Naive thymus-derived CD4-positive, alpha-beta T cell (primary cell): Measurements from ENCODE around the gene PDZRN4. TPM values are rescaled to one million over a fixed set of nuclear protein-coding genes. Genes with fewer than 3 reads are reported as not detected.
"Not testable (repeated sequence)": the region's sequence is repeated elsewhere in the genome, so short reads cannot be mapped to it uniquely, and the experiment has no call there.

Source experiments
- ATAC-seq: fragments of 150-1000 bp; cut with Tn5 transposase; 2 replicates; pipeline ENCODE4 v1.10.0; 2021; ENCODE audit warnings: mild to moderate bottlenecking, moderate library complexity
- CTCF ChIA-PET: fragments of 350-600 bp; sonication (Branson Sonifier 250); formaldehyde crosslinking; loops from one replicate; lab custom pipeline; 2021; ENCODE audit warnings: antibody characterized with exemption; lab: Charles Lee
- POLR2A ChIA-PET: fragments of 350-600 bp; sonication (Branson Sonifier 250); formaldehyde crosslinking; loops from one replicate; lab custom pipeline; 2021; ENCODE audit warnings: antibody characterized with exemption, inconsistent platforms; lab: Charles Lee
- DNase-seq, 9 donors: peaks; one replicate each; pipeline versions ENCODE4 v3.0.0 to v3.0.0-alpha.2; 2020 to 2022; ENCODE audit warnings: mixed read lengths in 1 of 9
- H3K27ac ChIP-seq: one replicate; pipeline ENCODE4 v1.7.0; 2013; ENCODE audit warnings: mild to moderate bottlenecking, low read depth, low read length, moderate library complexity
- H3K27me3 ChIP-seq, 2 donors: one replicate each; pipeline ENCODE4 v1.7.0; 2013; ENCODE audit warnings: low read length in 2 of 2, mild to moderate bottlenecking in 2 of 2, moderate library complexity in 2 of 2; ENCODE audit not compliant: control insufficient read depth in 2 of 2, insufficient read depth in 2 of 2
- H3K36me3 ChIP-seq, 3 experiments: 1 replicate in 2 of 3; 2 replicates in 1 of 3; pipeline ENCODE4 v1.7.0; 2013; ENCODE audit warnings: low read length in 3 of 3, mild to moderate bottlenecking in 3 of 3, moderate library complexity in 1 of 3; ENCODE audit not compliant: insufficient read depth in 3 of 3, control insufficient read depth in 2 of 3
- H3K4me1 ChIP-seq, 2 donors: one replicate each; pipeline ENCODE4 v1.7.0; 2013; ENCODE audit warnings: low read length in 2 of 2, mild to moderate bottlenecking in 2 of 2, moderate library complexity in 1 of 2; ENCODE audit not compliant: control insufficient read depth in 2 of 2, insufficient read depth in 2 of 2
- H3K4me3 ChIP-seq: 2 replicates; pipeline ENCODE4 v1.7.0; 2013; ENCODE audit warnings: mild to moderate bottlenecking, low read length
- H3K9me3 ChIP-seq, 3 experiments: 1 replicate in 2 of 3; 2 replicates in 1 of 3; pipeline ENCODE4 v1.7.0; 2013; ENCODE audit warnings: low read length in 3 of 3; ENCODE audit not compliant: control insufficient read depth in 2 of 3
- H3K27ac Mint-ChIP-seq, 9 donors: one replicate each; pipeline ENCODE4 v1.8.0; 2020 to 2022; ENCODE audit warnings: mixed read lengths in 9 of 9, mild to moderate bottlenecking in 8 of 9, moderate library complexity in 5 of 9, inconsistent platforms in 2 of 9
- H3K27me3 Mint-ChIP-seq, 5 donors: one replicate each; pipeline ENCODE4 v1.8.0; 2021 to 2022; ENCODE audit warnings: mixed read lengths in 5 of 5, mild to moderate bottlenecking in 1 of 5
- H3K36me3 Mint-ChIP-seq, 5 donors: one replicate each; pipeline ENCODE4 v1.8.0; 2020 to 2022; ENCODE audit warnings: mixed read lengths in 5 of 5, mild to moderate bottlenecking in 3 of 5, inconsistent platforms in 1 of 5
- H3K4me1 Mint-ChIP-seq, 7 donors: one replicate each; pipeline ENCODE4 v1.8.0; 2020 to 2022; ENCODE audit warnings: mixed read lengths in 7 of 7, mild to moderate bottlenecking in 3 of 7, inconsistent platforms in 1 of 7
- H3K4me3 Mint-ChIP-seq, 10 donors: one replicate each; pipeline ENCODE4 v1.8.0; 2020 to 2022; ENCODE audit warnings: mild to moderate bottlenecking in 10 of 10, mixed read lengths in 10 of 10, moderate library complexity in 6 of 10, inconsistent platforms in 2 of 10
- H3K9me3 Mint-ChIP-seq, 11 donors: one replicate each; pipeline ENCODE4 v1.8.0; 2020 to 2022; ENCODE audit warnings: mixed read lengths in 11 of 11, mild to moderate bottlenecking in 4 of 11, inconsistent platforms in 1 of 11, moderate library complexity in 1 of 11
- intact Hi-C, 2 donors: fragments of 100-400 bp; cut with micrococcal nuclease; formaldehyde crosslinking; loops; one replicate each; pipeline ENCODE4 v1.15.1; 2023
- polyA plus RNA-seq, 2 donors: library from polyadenylated mRNA; unstranded; fragments of 300-500 nt; fragmentation: Illumina TruSeq; gene quantifications; one replicate each; pipeline ENCODE4 v1.2.3, GENCODE V29; 2021
- total RNA-seq, 6 experiments: library from RNA in 5 of 6; stranded (reverse) in 5 of 6; gene quantifications; 1 replicate in 5 of 6; 2 replicates in 1 of 6; pipeline ENCODE4 v1.2.3 and lab custom pipeline; 2021 to 2026

Gene PDZRN4
- total and polyA plus RNA-seq, 7 experiments from 2014 or later: not detected

GRCh38 chr12:41604830-41605229 lies 416.7 kb downstream of the PDZRN4 start:
- Histone ChIP-seq H3K9me3 (no peaks in the 10 kb centered on the region), H3K4me3 (no peak overlapping the region), H3K27ac (no peak overlapping the region), H3K36me3 (no peaks in the 10 kb centered on the region), H3K27me3 (no peaks in the 10 kb centered on the region), H3K4me1 (no peaks in the 10 kb centered on the region)
- intact Hi-C loops: no loop called here
- no peaks in the 10 kb centered on the region for H3K9me3 Mint-ChIP-seq
- no peaks in the 10 kb centered on the region for H3K27me3 Mint-ChIP-seq
- H3K4me1 Mint-ChIP-seq: no peaks in the 10 kb centered on the region
- H3K4me3 Mint-ChIP-seq: no peak overlapping the region
- no peaks in the 10 kb centered on the region for H3K36me3 Mint-ChIP-seq
- H3K27ac Mint-ChIP-seq: no peak overlapping the region
- ChIA-PET POLR2A (no interaction called here), CTCF (no interaction called here)
- DNase-seq: no peak
- ATAC-seq: peak; percentile 58

DNA sequence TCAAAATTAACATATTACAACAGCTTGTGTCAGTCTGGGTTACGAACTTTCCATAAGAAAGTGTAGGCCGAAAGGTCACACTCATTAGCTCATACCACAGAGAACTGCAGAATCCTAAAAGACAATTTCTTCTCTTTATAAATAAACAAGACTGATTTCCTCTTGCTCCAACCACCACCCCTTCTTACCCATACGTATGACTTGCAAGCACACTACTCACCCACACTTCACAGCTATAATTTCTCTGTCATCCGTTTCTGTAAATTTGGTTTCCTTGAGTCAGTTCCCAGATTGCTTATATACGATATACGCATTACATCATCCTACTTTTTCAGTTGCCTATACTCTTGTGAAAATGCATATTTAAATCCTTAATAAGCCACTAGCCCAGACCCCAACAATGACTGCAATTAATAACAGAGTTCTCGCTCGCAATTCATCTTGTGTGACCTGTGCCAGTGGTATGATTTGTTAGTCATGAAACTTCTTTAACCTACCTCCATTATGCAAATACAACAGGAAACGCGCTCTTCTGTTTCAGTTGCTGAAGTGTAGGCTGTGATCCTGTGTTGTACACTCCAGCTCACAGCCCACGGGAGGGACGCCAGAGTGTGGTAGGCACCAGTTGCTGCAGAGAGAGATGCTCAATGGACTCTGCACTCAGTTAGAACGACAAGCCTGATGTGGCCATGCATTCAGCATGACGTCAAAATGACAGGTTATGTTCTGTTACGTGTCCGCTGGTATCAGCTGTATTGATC lies 417.6 kb downstream of the PDZRN4 start:
- Mint-ChIP-seq H3K27me3 (no peaks in the 10 kb centered on the region), H3K4me1 (no peaks in the 10 kb centered on the region), H3K27ac (no peak overlapping the region), H3K36me3 (no peaks in the 10 kb centered on the region), H3K9me3 (peaks cover 0 to 2% (median 0%) of the 10 kb centered on the region in 11 donors), H3K4me3 (no peak overlapping the region)
- no peaks in the 10 kb centered on the region for H3K4me1 ChIP-seq
- ATAC-seq: no peak
- H3K27me3 ChIP-seq: no peaks in the 10 kb centered on the region
- DNase-seq: no peak
- CTCF ChIA-PET: no interaction called here
- no peak overlapping the region for H3K4me3 ChIP-seq
- intact Hi-C loops: no loop called here
- no peaks in the 10 kb centered on the region for H3K36me3 ChIP-seq
- no peaks in the 10 kb centered on the region for H3K9me3 ChIP-seq
- POLR2A ChIA-PET: no interaction called here
- no peak overlapping the region for H3K27ac ChIP-seq

DNA sequence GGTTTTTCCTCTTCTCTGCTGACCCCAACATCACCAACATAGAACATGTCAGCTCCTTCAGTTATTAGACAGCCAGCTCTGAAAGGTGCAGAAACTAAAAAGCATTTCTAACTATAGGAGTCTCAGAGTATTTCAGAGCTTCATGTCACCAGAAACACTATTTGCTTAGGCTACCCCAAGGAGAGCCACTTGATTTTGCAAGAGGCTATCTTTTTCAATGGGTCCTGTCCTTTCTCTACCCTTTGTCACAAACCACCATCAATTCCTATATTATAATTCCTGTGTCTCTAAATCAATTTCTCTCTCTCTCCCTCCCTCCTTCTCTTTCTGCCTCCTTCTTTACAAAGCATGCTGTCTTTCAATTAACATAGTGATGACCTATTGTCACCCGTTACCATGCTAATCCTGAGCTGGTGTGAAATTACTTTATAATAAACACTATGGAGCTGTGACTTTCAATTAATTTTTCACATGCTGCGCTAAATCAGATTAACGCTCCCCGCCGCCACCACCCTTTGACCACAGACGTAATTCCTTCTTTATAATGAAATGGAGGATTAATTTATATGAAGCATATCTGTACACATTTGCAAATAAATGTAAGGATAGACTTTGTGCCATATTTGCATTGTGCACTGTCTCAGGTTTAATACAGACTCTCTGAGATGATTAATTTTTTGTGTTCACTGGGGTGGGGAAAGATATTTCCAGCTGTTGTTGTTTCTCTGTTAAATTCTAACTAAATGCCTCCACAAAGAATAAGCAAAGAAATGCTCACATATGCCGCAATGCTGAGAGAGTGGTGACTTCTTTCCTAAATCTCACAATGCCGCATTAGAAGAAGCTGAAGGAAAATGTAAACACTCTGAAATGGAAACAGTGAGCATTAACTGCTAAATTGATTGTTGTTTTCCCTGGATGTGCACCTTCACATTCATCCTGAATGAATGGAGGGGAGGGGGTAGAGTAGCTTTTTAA lies 418.6 kb downstream of the PDZRN4 start:
- ChIA-PET POLR2A (no interaction called here), CTCF (no interaction called here)
- Histone ChIP-seq H3K27ac (no peak overlapping the region), H3K4me1 (no peaks in the 10 kb centered on the region), H3K4me3 (no peak overlapping the region), H3K27me3 (no peaks in the 10 kb centered on the region), H3K36me3 (no peaks in the 10 kb centered on the region), H3K9me3 (no peaks in the 10 kb centered on the region)
- Mint-ChIP-seq H3K9me3 (peaks cover 0 to 5% (median 0%) of the 10 kb centered on the region in 11 donors), H3K27me3 (no peaks in the 10 kb centered on the region), H3K4me3 (no peak overlapping the region), H3K27ac (no peak overlapping the region), H3K4me1 (no peaks in the 10 kb centered on the region), H3K36me3 (no peaks in the 10 kb centered on the region)
- intact Hi-C loops: no loop called here
- DNase-seq (no peak), ATAC-seq (no peak)

GRCh38 chr12:41612892-41613557 lies 424.9 kb downstream of the PDZRN4 start:
- H3K27ac Mint-ChIP-seq: no peak overlapping the region
- no peak overlapping the region for H3K4me3 ChIP-seq
- DNase-seq (no peak), ATAC-seq (no peak)
- H3K27ac ChIP-seq: no peak overlapping the region
- H3K36me3 Mint-ChIP-seq: no peaks in the 10 kb centered on the region
- no peaks in the 10 kb centered on the region for H3K27me3 Mint-ChIP-seq
- intact Hi-C loops: no loop called here
- peaks cover 0 to 10% (median 2%) of the 10 kb centered on the region in 11 donors for H3K9me3 Mint-ChIP-seq
- H3K4me3 Mint-ChIP-seq: no peak overlapping the region
- no peaks in the 10 kb centered on the region for H3K4me1 ChIP-seq
- H3K9me3 ChIP-seq: no peaks in the 10 kb centered on the region
- POLR2A ChIA-PET: no interaction called here
- H3K27me3 ChIP-seq: no peaks in the 10 kb centered on the region
- H3K36me3 ChIP-seq: no peaks in the 10 kb centered on the region
- H3K4me1 Mint-ChIP-seq: no peaks in the 10 kb centered on the region
- CTCF ChIA-PET: no interaction called here

DNA sequence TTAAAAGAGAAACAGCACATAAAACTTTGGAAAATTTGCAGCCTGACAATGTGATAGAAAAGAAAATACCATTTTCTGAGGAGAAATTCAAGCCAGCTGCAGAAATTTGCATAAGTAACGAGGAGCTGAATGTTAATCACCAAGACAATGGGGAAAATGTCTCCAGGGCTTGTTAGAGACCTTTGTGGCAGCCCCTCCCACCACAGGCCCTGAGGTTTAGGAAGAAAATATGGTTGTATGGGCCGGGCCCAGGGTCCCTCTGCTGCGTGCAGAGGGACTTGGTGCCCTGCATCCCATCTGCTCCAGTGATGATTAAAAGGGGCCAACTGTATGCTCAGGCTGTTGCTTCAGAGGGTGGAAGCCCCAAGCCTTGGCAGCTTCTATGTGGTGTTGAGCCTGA lies 427.1 kb downstream of the PDZRN4 start:
- ATAC-seq, H3K4me3 Mint-ChIP-seq, intact Hi-C loops, DNase-seq, H3K4me3 ChIP-seq, H3K27ac ChIP-seq, POLR2A ChIA-PET, H3K36me3 ChIP-seq, H3K4me1 ChIP-seq, H3K27me3 ChIP-seq, H3K27me3 Mint-ChIP-seq, H3K4me1 Mint-ChIP-seq, H3K36me3 Mint-ChIP-seq, CTCF ChIA-PET, H3K27ac Mint-ChIP-seq, H3K9me3 ChIP-seq: not testable (repeated sequence)
- H3K9me3 Mint-ChIP-seq: peaks cover 0 to 10% (median 2%) of the 10 kb centered on the region in 11 donors

GRCh38 chr12:41619705-41620104 lies 431.6 kb downstream of the PDZRN4 start:
- intact Hi-C loops: no loop called here
- POLR2A ChIA-PET: no interaction called here

More at GRCh38 chr12:41619705-41620104, 431.6 kb downstream of the PDZRN4 start:
- Histone ChIP-seq H3K4me3 (no peak overlapping the region), H3K27ac (no peak overlapping the region), H3K36me3 (no peaks in the 10 kb centered on the region), H3K4me1 (no peaks in the 10 kb centered on the region), H3K27me3 (no peaks in the 10 kb centered on the region), H3K9me3 (no peaks in the 10 kb centered on the region)
- CTCF ChIA-PET: no interaction called here
- Mint-ChIP-seq H3K4me3 (no peak overlapping the region), H3K36me3 (no peaks in the 10 kb centered on the region), H3K9me3 (peaks cover 0 to 6% (median 2%) of the 10 kb centered on the region in 11 donors), H3K27ac (no peak overlapping the region), H3K4me1 (no peaks in the 10 kb centered on the region), H3K27me3 (peaks cover 0 to 14% (median 4%) of the 10 kb centered on the region in 5 donors)
- DNase-seq (no peak), ATAC-seq (no peak)
